Effector memory CD8-positive, alpha-beta T cell (primary cell): ENCODE results near the gene OASL.

ENCODE experiments used
- ATAC-seq: fragments of 150-1000 bp; cut with Tn5 transposase; replicated peaks from 2 replicates; pipeline ENCODE4 v1.10.0; 2021; ENCODE audit warnings: mild to moderate bottlenecking, moderate library complexity
- DNase-seq, 3 experiments: peaks; one replicate each; pipeline ENCODE4 v3.0.0; 2021
- H3K27ac Mint-ChIP-seq, 2 donors: one replicate each; pipeline ENCODE4 v1.8.0; 2022; ENCODE audit warnings: mild to moderate bottlenecking in 2 of 2, mixed read lengths in 2 of 2, moderate library complexity in 2 of 2
- H3K27me3 Mint-ChIP-seq, 2 donors: one replicate each; pipeline ENCODE4 v1.8.0; 2022; ENCODE audit warnings: mixed read lengths in 2 of 2
- H3K36me3 Mint-ChIP-seq: one replicate; pipeline ENCODE4 v1.8.0; 2022; ENCODE audit warnings: mild to moderate bottlenecking, moderate library complexity, mixed read lengths; ENCODE audit not compliant: insufficient read depth
- H3K4me1 Mint-ChIP-seq, 2 donors: one replicate each; pipeline ENCODE4 v1.8.0; 2022; ENCODE audit warnings: low read depth in 2 of 2, mixed read lengths in 2 of 2
- H3K4me3 Mint-ChIP-seq, 2 donors: one replicate each; pipeline ENCODE4 v1.8.0; 2022; ENCODE audit warnings: mild to moderate bottlenecking in 2 of 2, mixed read lengths in 2 of 2, moderate library complexity in 2 of 2
- H3K9me3 Mint-ChIP-seq, 2 donors: one replicate each; pipeline ENCODE4 v1.8.0; 2022; ENCODE audit warnings: mixed read lengths in 2 of 2

Gene OASL

GRCh38 chr12:121015825-121016766 is 22.9 kb downstream of the OASL start, which contains the start of gene C12orf43:
Gene C12orf43, minus strand, starts transcription at chr12:121016487. Its CDS starts 13 bp downstream, at chr12:121016474.
- H3K4me1 Mint-ChIP-seq, result peaks cover 14 to 17% of the 10 kb centered on the region in 2 donors
- peak within 1 kb of the TSS; percentile 94 to 95 for H3K4me3 Mint-ChIP-seq
- H3K36me3 Mint-ChIP-seq, result peaks cover 31% of the 10 kb centered on the region
- peak; percentile 99 for ATAC-seq
- no peaks in the 10 kb centered on the region for H3K27me3 Mint-ChIP-seq
- peak within 1 kb of the TSS; percentile 91 to 93 for H3K27ac Mint-ChIP-seq
- DNase-seq, result peak; percentile 89 to 94 (median 91)
- no peaks in the 10 kb centered on the region for H3K9me3 Mint-ChIP-seq

- no peak overlapping the region for H3K4me3 Mint-ChIP-seq
- no peaks in the 10 kb centered on the region for H3K27me3 Mint-ChIP-seq
- H3K36me3 Mint-ChIP-seq, result peaks cover 33% of the 10 kb centered on the region
- no peak for ATAC-seq
- no peak for DNase-seq
- H3K27ac Mint-ChIP-seq, result no peak overlapping the region
- H3K4me1 Mint-ChIP-seq, result peaks cover 14 to 17% of the 10 kb centered on the region in 2 donors
- H3K9me3 Mint-ChIP-seq, result no peaks in the 10 kb centered on the region
Measured at GRCh38 chr12:121013715-121014114, 25.3 kb downstream of the OASL start.

- Mint-ChIP-seq H3K9me3 (no peaks in the 10 kb centered on the region), H3K27me3 (no peaks in the 10 kb centered on the region), H3K27ac (no peak overlapping the region), H3K4me3 (no peak overlapping the region), H3K36me3 (peaks cover 33% of the 10 kb centered on the region), H3K4me1 (peaks cover 14 to 17% of the 10 kb centered on the region in 2 donors)
- DNase-seq, result no peak
- no peak for ATAC-seq
Measured at GRCh38 chr12:121011820-121012219, 27.2 kb downstream of the OASL start.

GRCh38 chr12:121010860-121011259 is 28.2 kb downstream of the OASL start:
- no peaks in the 10 kb centered on the region for H3K9me3 Mint-ChIP-seq
- no peak overlapping the region for H3K27ac Mint-ChIP-seq
- DNase-seq, result no peak
- peaks cover 30% of the 10 kb centered on the region for H3K36me3 Mint-ChIP-seq
- H3K27me3 Mint-ChIP-seq, result no peaks in the 10 kb centered on the region
- peaks cover 8 to 11% of the 10 kb centered on the region in 2 donors for H3K4me1 Mint-ChIP-seq
- no peak overlapping the region for H3K4me3 Mint-ChIP-seq
- ATAC-seq, result no peak

GRCh38 chr12:121009741-121010140 is 29.3 kb downstream of the OASL start:
- Mint-ChIP-seq H3K9me3 (no peaks in the 10 kb centered on the region), H3K27ac (no peak overlapping the region), H3K4me3 (no peak overlapping the region), H3K27me3 (no peaks in the 10 kb centered on the region), H3K4me1 (peaks cover 7 to 13% of the 10 kb centered on the region in 2 donors), H3K36me3 (peaks cover 39% of the 10 kb centered on the region)
- ATAC-seq (no peak), DNase-seq (no peak)

- Mint-ChIP-seq H3K27ac (no peak overlapping the region), H3K4me3 (no peak overlapping the region), H3K36me3 (peaks cover 39% of the 10 kb centered on the region), H3K9me3 (no peaks in the 10 kb centered on the region), H3K27me3 (no peaks in the 10 kb centered on the region), H3K4me1 (peaks cover 5 to 13% of the 10 kb centered on the region in 2 donors)
- DNase-seq, result no peak
- no peak for ATAC-seq
Measured at GRCh38 chr12:121008347-121009098, 30.5 kb downstream of the OASL start.

GRCh38 chr12:121005346-121005815 is 33.7 kb downstream of the OASL start:
- Mint-ChIP-seq H3K4me1 (peaks cover 5 to 9% of the 10 kb centered on the region in 2 donors), H3K9me3 (no peaks in the 10 kb centered on the region), H3K4me3 (no peak overlapping the region), H3K36me3 (peaks cover 47% of the 10 kb centered on the region), H3K27ac (peak overlapping the region; percentile 5 to 92), H3K27me3 (no peaks in the 10 kb centered on the region)
- peak; percentile 72 for ATAC-seq
- DNase-seq, result peak; percentile 34 to 54 (median 53)

- H3K4me3 Mint-ChIP-seq, result no peak overlapping the region
- peak overlapping the region; percentile 5 to 92 for H3K27ac Mint-ChIP-seq
- DNase-seq, result no peak
- H3K4me1 Mint-ChIP-seq, result peaks cover 5 to 9% of the 10 kb centered on the region in 2 donors
- peaks cover 39% of the 10 kb centered on the region for H3K36me3 Mint-ChIP-seq
- no peak for ATAC-seq
- no peaks in the 10 kb centered on the region for H3K27me3 Mint-ChIP-seq
- H3K9me3 Mint-ChIP-seq, result no peaks in the 10 kb centered on the region
Measured at GRCh38 chr12:121004253-121004815, 34.7 kb downstream of the OASL start.

- ATAC-seq, result no peak
Measured at GRCh38 chr12:121003650-121004049, 35.4 kb downstream of the OASL start.

GRCh38 chr12:121001841-121002483 is 37.1 kb downstream of the OASL start:
- Mint-ChIP-seq H3K36me3 (peaks cover 29% of the 10 kb centered on the region), H3K9me3 (no peaks in the 10 kb centered on the region), H3K27ac (peak overlapping the region in 1 of 2 donors; percentile 67), H3K4me3 (no peak overlapping the region), H3K27me3 (no peaks in the 10 kb centered on the region), H3K4me1 (peaks cover 5 to 9% of the 10 kb centered on the region in 2 donors)
- DNase-seq, result no peak
- ATAC-seq, result no peak

More at GRCh38 chr12:121003650-121004049, 35.4 kb downstream of the OASL start:
- Mint-ChIP-seq H3K27ac (no peak overlapping the region), H3K4me1 (peaks cover 5 to 9% of the 10 kb centered on the region in 2 donors), H3K4me3 (no peak overlapping the region), H3K36me3 (peaks cover 34% of the 10 kb centered on the region), H3K27me3 (no peaks in the 10 kb centered on the region), H3K9me3 (no peaks in the 10 kb centered on the region)
- no peak for DNase-seq

GRCh38 chr12:121001060-121001459 is 38.0 kb downstream of the OASL start:
- H3K9me3 Mint-ChIP-seq, result no peaks in the 10 kb centered on the region
- DNase-seq (no peak), ATAC-seq (no peak)
- H3K36me3 Mint-ChIP-seq, result peaks cover 29% of the 10 kb centered on the region
- peaks cover 5 to 9% of the 10 kb centered on the region in 2 donors for H3K4me1 Mint-ChIP-seq
- H3K4me3 Mint-ChIP-seq, result no peak overlapping the region
- H3K27me3 Mint-ChIP-seq, result peaks cover 0 to under 1% of the 10 kb centered on the region in 2 donors
- no peak overlapping the region for H3K27ac Mint-ChIP-seq

- H3K4me3 Mint-ChIP-seq, result no peak overlapping the region
- peaks cover 4 to 8% of the 10 kb centered on the region in 2 donors for H3K4me1 Mint-ChIP-seq
- peaks cover 0 to 2% of the 10 kb centered on the region in 2 donors for H3K9me3 Mint-ChIP-seq
- peaks cover 4 to 6% of the 10 kb centered on the region in 2 donors for H3K27me3 Mint-ChIP-seq
- peaks cover 24% of the 10 kb centered on the region for H3K36me3 Mint-ChIP-seq
- H3K27ac Mint-ChIP-seq, result no peak overlapping the region
- DNase-seq (no peak), ATAC-seq (no peak)
Measured at GRCh38 chr12:121000530-121000929, 38.5 kb downstream of the OASL start.
